ENCODE measurements around the gene MBOAT1.
A peak's percentile ranks its signal among the peaks of the same experiment; 100 is the strongest.

Gene MBOAT1

DNA sequence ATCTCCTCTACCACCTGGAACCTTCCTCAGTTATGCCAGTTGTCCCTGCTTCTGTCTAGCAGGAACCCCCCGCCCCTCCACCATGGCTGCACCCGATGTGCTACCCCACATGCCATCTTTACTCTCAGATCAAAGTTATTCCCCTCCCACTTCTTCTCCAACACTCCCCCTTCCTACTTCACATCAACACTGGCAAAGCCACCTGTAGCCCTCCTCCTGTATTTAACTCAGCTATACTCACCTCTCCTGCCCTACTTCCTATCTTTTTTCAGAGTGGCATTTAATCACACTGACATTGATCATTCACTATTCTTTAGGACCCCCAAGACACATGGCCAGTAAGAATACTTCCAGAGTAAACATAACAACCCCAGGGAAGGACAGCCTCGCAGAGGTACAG lies 84.3 kb downstream of the MBOAT1 start:
- DNase-seq = no peak

GRCh38 chr6:20126789-20127653 lies 85.2 kb downstream of the MBOAT1 start:
- no peak for DNase-seq

DNA sequence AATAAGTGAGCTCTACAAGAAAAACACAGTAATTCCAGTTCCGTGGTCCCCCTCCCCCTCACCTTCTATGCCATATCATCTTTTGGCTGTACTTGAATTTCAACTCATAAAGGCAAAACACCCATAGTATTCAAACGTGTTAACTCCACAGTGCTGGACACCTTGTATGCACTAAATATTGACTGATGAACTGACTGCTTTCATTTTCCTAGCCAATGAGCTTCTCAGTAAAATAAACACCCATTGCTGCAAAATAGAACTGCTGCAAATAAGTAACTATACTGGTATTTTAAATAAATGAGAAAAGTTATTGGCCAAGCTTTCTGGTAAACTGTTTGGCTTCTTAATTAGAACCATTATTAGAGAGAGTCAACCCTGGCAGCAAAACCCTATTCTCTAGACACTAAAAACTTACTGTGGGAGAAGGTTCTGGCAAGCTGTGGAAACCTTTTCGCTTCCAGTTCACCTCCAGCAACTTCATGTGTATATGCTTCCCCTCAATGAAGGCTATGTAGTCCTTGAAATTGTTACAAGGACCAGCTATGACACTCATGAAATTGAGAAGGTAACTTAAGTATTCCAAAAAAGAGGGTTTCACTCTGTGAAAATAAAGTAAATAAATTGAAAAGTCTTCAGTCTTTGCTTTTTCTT lies 86.0 kb downstream of the MBOAT1 start:
- no peak for DNase-seq

GRCh38 chr6:20124545-20124944 lies 87.7 kb downstream of the MBOAT1 start:
- DNase-seq = no peak

- DNase-seq = no peak
These were observed 92.8 kb downstream of the MBOAT1 start for GRCh38 chr6:20119485-20119884.

DNA sequence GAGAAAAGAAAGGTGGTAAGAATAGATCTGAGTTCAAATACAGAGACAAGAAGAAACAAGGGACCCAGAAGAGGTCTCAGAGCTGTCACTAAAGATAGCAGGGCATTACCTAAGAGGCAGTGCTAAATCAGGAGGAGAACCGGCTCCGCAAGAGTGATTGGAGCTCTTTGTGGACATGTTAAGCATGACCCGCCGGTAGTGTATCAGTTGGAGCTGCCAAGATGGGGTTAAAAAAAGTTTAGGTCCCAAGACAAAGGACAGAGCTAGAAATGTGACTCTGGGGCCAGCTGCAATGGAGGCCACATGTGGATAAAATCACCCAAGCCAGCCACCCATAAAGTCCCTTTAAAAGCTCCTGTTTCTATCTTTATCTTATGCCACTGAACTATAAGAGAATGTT lies 93.4 kb downstream of the MBOAT1 start:
- DNase-seq = no peak

DNA sequence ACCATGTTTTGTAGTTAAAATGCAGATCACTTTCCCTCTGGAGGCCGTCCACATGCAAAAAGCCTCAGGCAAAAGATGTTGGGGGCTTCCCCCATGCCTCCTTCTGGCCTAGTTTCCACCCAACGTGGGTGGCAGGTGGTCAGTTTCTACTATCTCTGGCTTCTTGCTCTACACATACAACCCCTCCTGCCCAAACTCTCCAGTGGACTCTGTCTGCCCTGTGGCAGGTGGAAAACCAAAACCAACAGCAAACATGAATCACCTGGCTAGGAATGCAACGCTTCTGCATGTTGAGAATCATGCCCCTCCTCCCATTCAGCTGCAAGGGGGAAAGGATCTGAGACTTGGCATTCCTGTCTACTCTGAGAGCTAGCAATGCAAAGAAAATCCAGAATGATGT lies 94.8 kb downstream of the MBOAT1 start:
- no peak for DNase-seq

- no peak for DNase-seq
These were observed 95.5 kb downstream of the MBOAT1 start for GRCh38 chr6:20116792-20117191.

GRCh38 chr6:20115246-20115980 lies 96.9 kb downstream of the MBOAT1 start:
- DNase-seq = no peak

- no peak for DNase-seq
These were observed 98.5 kb downstream of the MBOAT1 start for GRCh38 chr6:20113649-20114224.

- no peak for DNase-seq
These were observed 99.4 kb downstream of the MBOAT1 start for GRCh38 chr6:20112841-20113240.

GRCh38 chr6:20112241-20112640 lies 100.0 kb downstream of the MBOAT1 start:
- no peak for DNase-seq

- DNase-seq = no peak
These were observed 101.8 kb downstream of the MBOAT1 start for GRCh38 chr6:20110478-20110877.

DNA sequence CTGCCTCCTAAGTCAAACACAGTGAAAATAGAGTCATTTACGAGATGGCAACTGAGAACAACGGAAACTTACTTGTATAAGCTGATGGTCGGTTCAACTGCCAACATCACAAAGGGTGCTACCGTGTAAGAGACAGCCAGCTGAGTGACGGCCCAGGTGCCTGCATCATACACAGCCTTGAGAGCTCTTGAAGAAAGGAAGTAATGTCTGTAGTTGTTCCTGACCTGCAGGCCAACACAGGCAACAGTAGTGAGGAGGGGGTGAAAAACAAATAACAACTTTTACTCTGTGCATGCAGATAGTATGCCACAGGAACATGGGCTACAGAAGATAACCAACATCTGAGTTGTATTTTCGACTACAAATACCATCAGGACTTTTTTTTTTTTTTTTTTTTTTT lies 102.7 kb downstream of the MBOAT1 start:
- DNase-seq = no peak

DNA sequence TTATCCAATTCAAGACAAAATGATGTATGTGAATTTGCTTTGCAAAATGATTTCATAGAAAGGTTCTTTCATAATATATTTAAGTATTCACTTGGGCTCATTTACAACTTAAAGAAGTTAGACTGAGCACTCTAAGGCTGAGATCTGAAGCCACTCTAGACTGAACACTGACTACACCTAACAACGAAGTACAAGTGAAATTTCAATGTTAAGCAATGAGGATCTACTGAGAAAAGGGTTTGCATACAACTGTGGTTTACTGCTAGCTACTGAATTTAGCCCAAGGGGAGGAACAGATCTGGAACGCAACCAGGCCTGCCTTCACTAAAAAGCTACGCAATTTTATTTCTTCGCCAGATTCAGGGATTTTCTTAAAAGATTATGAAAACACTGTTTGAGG lies 106.4 kb downstream of the MBOAT1 start:
- no peak for DNase-seq

GRCh38 chr6:20104696-20105095 lies 107.6 kb downstream of the MBOAT1 start:
- DNase-seq = no peak

- no peak for DNase-seq
These were observed 109.7 kb downstream of the MBOAT1 start for GRCh38 chr6:20102397-20103073.

DNA sequence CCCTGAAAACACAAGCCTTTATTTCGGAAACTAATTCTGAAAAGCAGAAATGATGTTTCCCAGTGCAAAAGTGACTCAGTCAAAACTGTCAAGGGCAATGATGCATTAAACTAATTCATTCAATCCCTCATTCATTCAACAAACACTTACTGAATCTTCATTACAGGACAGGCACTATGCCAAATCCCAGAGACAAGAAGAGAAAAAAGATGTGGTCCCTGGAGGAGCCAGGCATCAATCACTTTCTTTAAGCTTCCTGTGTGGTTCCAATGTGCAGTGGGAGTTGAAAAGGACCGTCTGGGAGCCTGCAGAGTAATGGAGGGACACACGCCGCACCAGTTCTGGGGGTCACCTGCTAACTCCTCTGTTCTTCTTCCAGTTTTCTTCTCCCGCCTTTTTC lies 113.1 kb downstream of the MBOAT1 start:
- DNase-seq = no peak

GRCh38 chr6:20098267-20098876 lies 113.9 kb downstream of the MBOAT1 start:
- DNase-seq = no peak

GRCh38 chr6:20096536-20096935 lies 115.7 kb downstream of the MBOAT1 start:
- no peak for DNase-seq

- DNase-seq = no peak
These were observed 116.8 kb downstream of the MBOAT1 start for GRCh38 chr6:20095436-20095835.

GRCh38 chr6:20092071-20092566 lies 120.2 kb downstream of the MBOAT1 start:
- peak; percentile 11 for DNase-seq

All from GF-D8 (cell line).